Measurements from ENCODE around the gene ARHGEF33. TPM values are rescaled to one million over a fixed set of nuclear protein-coding genes. Genes with fewer than 3 reads are reported as not detected.
A peak's percentile ranks its signal among the peaks of the same experiment; 100 is the strongest.

The ARHGEF33 gene
- polyA plus RNA-seq, 1 donor from 2014 or later = 1.5 TPM

DNA sequence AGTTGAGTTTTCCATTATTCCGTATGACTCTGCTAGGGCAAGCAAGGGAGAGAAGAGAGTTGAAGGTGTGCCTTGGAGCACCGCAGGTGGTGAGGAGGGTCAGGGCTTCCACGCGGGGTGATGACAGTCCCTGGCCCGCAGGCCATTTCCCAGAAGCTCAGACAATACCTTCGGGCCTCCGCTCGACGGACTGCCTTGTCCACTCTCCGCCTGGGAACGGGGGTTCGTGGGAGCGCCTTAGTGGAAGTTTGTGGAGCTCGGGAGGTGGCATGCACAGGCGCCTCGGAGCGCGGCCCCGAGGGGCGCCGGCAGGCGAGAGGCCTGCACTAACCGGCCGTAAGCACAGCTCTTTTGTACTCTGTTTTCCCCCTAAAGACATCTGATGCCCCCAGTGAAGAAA, 69.8 kb downstream of the ARHGEF33 start:
- Histone ChIP-seq H3K4me3 (ENCODE audit: low read length) (no peak overlapping the region), H2AFZ (ENCODE audit: low read depth, low read length) (no peak overlapping the region), H3K9me3 (ENCODE audit: low read length) (no peaks in the 10 kb centered on the region), H3K79me2 (replicated peaks; ENCODE audit: insufficient read depth, low read length) (no peaks in the 10 kb centered on the region), H3K4me2 (ENCODE audit: low read length) (no peak overlapping the region), H3F3A (ENCODE audit: insufficient read depth, low read length, poor library complexity, severe bottlenecking) (no peaks in the 10 kb centered on the region), H3K9me2 (ENCODE audit: insufficient read depth, low read length) (no peaks in the 10 kb centered on the region), H3K36me3 (ENCODE audit: insufficient read depth, low read length) (no peaks in the 10 kb centered on the region), H3K9ac (ENCODE audit: low read length) (no peak overlapping the region), H4K20me1 (ENCODE audit: insufficient read depth) (no peaks in the 10 kb centered on the region), H3K27ac (ENCODE audit: low read length) (no peak overlapping the region), H3K27me3 (ENCODE audit: insufficient read depth, low read depth, low read length) (no peaks in the 10 kb centered on the region)
- TF ChIP-seq POLR2AphosphoS5 (IDR thresholded peaks at IDR 0.05) (no peak), EZH2 (IDR thresholded peaks at IDR 0.05; ENCODE audit: borderline replicate concordance, insufficient read depth, low read length, poor library complexity, severe bottlenecking) (no peak), RAD21 (conservative IDR thresholded peaks at IDR 0.05) (no peak), TAF1 (IDR thresholded peaks at IDR 0.05; ENCODE audit: low read depth) (no peak), EP300 (conservative IDR thresholded peaks at IDR 0.05; ENCODE audit: poor library complexity, severe bottlenecking) (no peak)

DNA sequence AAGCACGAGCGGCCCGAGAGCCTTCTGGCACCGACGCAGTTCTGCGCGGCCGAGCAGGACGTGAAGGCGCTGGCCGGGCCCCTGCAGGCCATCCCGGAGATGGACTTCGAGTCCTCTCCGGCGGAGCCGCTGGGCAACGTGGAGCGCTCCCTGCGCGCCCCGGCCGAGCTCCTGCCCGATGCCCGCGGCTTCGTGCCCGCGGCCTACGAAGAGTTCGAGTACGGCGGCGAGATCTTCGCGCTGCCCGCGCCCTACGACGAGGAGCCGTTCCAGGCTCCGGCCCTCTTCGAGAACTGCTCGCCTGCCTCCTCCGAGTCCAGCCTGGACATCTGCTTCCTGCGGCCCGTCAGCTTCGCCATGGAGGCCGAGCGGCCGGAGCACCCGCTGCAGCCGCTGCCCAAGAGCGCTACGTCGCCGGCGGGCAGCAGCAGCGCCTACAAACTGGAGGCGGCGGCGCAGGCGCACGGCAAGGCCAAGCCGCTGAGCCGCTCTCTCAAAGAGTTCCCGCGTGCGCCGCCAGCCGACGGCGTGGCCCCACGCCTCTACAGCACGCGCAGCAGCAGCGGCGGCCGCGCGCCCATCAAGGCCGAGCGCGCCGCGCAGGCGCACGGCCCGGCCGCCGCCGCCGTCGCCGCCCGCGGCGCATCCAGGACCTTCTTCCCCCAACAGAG, 70.4 kb downstream of the ARHGEF33 start:
- no peak overlapping the region for H3K4me2 ChIP-seq (ENCODE audit: low read length)
- H4K20me1 ChIP-seq (ENCODE audit: insufficient read depth) = no peaks in the 10 kb centered on the region
- H3K4me3 ChIP-seq (ENCODE audit: low read length) = peak overlapping the region; percentile 31
- H3K9me3 ChIP-seq (ENCODE audit: low read length) = no peaks in the 10 kb centered on the region
- H2AFZ ChIP-seq (ENCODE audit: low read depth, low read length) = no peak overlapping the region
- no peaks in the 10 kb centered on the region for H3K36me3 ChIP-seq (ENCODE audit: insufficient read depth, low read length)
- no peaks in the 10 kb centered on the region for H3K79me2 ChIP-seq (replicated peaks; ENCODE audit: insufficient read depth, low read length)
- TF ChIP-seq RAD21 (conservative IDR thresholded peaks at IDR 0.05) (no peak), POLR2AphosphoS5 (IDR thresholded peaks at IDR 0.05) (no peak), CTCF (IDR thresholded peaks at IDR 0.05; ENCODE audit: poor library complexity, severe bottlenecking) (no peak), EP300 (conservative IDR thresholded peaks at IDR 0.05; ENCODE audit: poor library complexity, severe bottlenecking) (no peak)
- H3K9ac ChIP-seq (ENCODE audit: low read length) = no peak overlapping the region
- H3K27me3 ChIP-seq (ENCODE audit: insufficient read depth, low read depth, low read length) = no peaks in the 10 kb centered on the region
- H3F3A ChIP-seq (ENCODE audit: insufficient read depth, low read length, poor library complexity, severe bottlenecking) = no peaks in the 10 kb centered on the region
- no peaks in the 10 kb centered on the region for H3K9me2 ChIP-seq (ENCODE audit: insufficient read depth, low read length)
- no peak overlapping the region for H3K27ac ChIP-seq (ENCODE audit: low read length)

GRCh38 chr2:38960609-38961320, 71.1 kb downstream of the ARHGEF33 start:
- no peak overlapping the region for H2AFZ ChIP-seq (ENCODE audit: low read depth, low read length)
- H3K4me3 ChIP-seq (ENCODE audit: low read length) = no peak overlapping the region
- no peak overlapping the region for H3K27ac ChIP-seq (ENCODE audit: low read length)

More at GRCh38 chr2:38960609-38961320, 71.1 kb downstream of the ARHGEF33 start:
- Histone ChIP-seq H3F3A (ENCODE audit: insufficient read depth, low read length, poor library complexity, severe bottlenecking) (no peaks in the 10 kb centered on the region), H3K4me2 (ENCODE audit: low read length) (no peak overlapping the region), H3K9me3 (ENCODE audit: low read length) (no peaks in the 10 kb centered on the region), H3K79me2 (replicated peaks; ENCODE audit: insufficient read depth, low read length) (no peaks in the 10 kb centered on the region), H3K27me3 (ENCODE audit: insufficient read depth, low read depth, low read length) (no peaks in the 10 kb centered on the region), H3K9me2 (ENCODE audit: insufficient read depth, low read length) (no peaks in the 10 kb centered on the region), H3K9ac (ENCODE audit: low read length) (no peak overlapping the region), H3K36me3 (ENCODE audit: insufficient read depth, low read length) (no peaks in the 10 kb centered on the region), H4K20me1 (ENCODE audit: insufficient read depth) (no peaks in the 10 kb centered on the region)
- TF ChIP-seq TAF1 (IDR thresholded peaks at IDR 0.05; ENCODE audit: low read depth) (no peak), EP300 (conservative IDR thresholded peaks at IDR 0.05; ENCODE audit: poor library complexity, severe bottlenecking) (no peak), EZH2 (IDR thresholded peaks at IDR 0.05; ENCODE audit: borderline replicate concordance, insufficient read depth, low read length, poor library complexity, severe bottlenecking) (no peak), MXI1 (conservative IDR thresholded peaks at IDR 0.05; ENCODE audit: poor library complexity, severe bottlenecking) (no peak), RAD21 (conservative IDR thresholded peaks at IDR 0.05) (no peak), POLR2AphosphoS5 (IDR thresholded peaks at IDR 0.05) (no peak), SMC3 (conservative IDR thresholded peaks at IDR 0.05; ENCODE audit: poor library complexity) (no peak), CTCF (IDR thresholded peaks at IDR 0.05; ENCODE audit: poor library complexity, severe bottlenecking) (no peak), REST (IDR thresholded peaks at IDR 0.05; ENCODE audit: borderline replicate concordance) (no peak)
